ENCODE data around the gene ELF1.

GRCh38 chr13:40958655-40959054 lies 60.5 kb downstream of the ELF1 start:
- TF ChIP-seq GATA2 (IDR thresholded peaks at IDR 0.05; ENCODE audit: low read depth, low read length) (no peak), GATA3 (IDR thresholded peaks at IDR 0.05; ENCODE audit: low read depth, low read length) (no peak)

All from SH-SY5Y (cell line).